Peyer's patch (tissue), 4 donors: ENCODE data around the gene PRPF19.

Experiments
- POLR2A ChIP-seq, 2 donors: fragments of 450-650 bp; IDR thresholded peaks; one replicate each; pipeline ENCODE4 v1.5.1; 2017; ENCODE audit warnings: antibody characterized with exemption in 2 of 2, mild to moderate bottlenecking in 2 of 2, moderate library complexity in 2 of 2
- TF ChIP-seq, protein P1 (sequence below), 6 experiments: fragments of 450-650 bp in 4 of 6; fragments of 200-600 bp in 2 of 6; sonication (generic) in 1 of 6; IDR thresholded peaks; one replicate each; pipeline ENCODE4 v1.5.1; 2017 to 2019; ENCODE audit warnings: antibody characterized with exemption in 6 of 6, mild to moderate bottlenecking in 3 of 6, moderate library complexity in 1 of 6

DNA sequence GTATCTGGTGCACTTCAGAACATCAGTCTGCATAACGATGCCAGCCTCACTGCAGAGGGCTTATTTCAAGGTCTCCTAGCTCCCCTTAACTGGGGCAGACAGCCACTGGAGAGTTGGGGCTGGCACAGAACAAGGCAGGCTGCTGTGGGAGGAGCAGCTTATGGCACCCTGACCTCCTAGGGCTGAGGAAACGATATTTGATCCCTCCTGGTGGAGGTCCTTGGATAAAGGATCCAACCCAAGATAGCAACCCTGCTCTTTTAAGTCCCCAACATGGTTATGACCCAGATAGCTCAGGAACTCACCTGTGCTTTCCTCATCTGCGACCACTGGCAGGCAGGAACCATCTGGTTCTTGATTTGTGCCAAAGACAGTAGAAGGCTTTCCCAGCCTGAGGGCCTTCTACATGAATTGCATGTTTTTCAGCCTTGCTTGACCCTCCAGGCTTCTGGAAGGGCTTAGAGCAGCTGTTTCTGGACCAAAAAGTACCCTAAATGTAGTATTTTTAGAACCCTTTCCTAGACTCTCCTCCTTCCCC is 10.4 kb upstream of the PRPF19 start:
- TF ChIP-seq, protein P1, sequence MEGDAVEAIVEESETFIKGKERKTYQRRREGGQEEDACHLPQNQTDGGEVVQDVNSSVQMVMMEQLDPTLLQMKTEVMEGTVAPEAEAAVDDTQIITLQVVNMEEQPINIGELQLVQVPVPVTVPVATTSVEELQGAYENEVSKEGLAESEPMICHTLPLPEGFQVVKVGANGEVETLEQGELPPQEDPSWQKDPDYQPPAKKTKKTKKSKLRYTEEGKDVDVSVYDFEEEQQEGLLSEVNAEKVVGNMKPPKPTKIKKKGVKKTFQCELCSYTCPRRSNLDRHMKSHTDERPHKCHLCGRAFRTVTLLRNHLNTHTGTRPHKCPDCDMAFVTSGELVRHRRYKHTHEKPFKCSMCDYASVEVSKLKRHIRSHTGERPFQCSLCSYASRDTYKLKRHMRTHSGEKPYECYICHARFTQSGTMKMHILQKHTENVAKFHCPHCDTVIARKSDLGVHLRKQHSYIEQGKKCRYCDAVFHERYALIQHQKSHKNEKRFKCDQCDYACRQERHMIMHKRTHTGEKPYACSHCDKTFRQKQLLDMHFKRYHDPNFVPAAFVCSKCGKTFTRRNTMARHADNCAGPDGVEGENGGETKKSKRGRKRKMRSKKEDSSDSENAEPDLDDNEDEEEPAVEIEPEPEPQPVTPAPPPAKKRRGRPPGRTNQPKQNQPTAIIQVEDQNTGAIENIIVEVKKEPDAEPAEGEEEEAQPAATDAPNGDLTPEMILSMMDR (IDR thresholded peaks at IDR 0.05): no peak
- TF ChIP-seq POLR2A (IDR thresholded peaks at IDR 0.05): no peak
